ENCODE results near the gene CATSPERD.
"Not testable (repeated sequence)": the region's sequence is repeated elsewhere in the genome, so short reads cannot be mapped to it uniquely, and the experiment has no call there.

Gene CATSPERD

DNA sequence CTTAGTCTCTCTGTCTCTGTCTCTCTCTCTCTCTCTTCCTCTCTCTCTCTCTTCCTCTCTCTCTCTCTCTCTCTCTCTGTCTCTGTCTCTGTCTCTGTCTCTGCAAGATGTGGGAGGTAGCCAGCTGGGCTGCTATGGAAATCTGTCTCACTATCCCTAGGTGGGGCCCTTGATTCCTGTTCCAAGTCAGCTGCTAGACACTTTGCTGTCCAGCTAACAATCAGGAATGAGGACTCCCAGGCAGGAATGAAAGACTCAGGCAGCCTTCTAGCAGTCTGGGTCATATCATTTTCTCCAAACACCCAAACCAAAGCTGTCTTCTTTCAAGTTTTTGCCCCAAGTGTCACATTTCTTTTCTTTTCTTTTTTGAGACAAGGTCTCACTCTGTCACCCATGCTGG, 23.2 kb downstream of the CATSPERD start:
- no peak for DNase-seq

DNA sequence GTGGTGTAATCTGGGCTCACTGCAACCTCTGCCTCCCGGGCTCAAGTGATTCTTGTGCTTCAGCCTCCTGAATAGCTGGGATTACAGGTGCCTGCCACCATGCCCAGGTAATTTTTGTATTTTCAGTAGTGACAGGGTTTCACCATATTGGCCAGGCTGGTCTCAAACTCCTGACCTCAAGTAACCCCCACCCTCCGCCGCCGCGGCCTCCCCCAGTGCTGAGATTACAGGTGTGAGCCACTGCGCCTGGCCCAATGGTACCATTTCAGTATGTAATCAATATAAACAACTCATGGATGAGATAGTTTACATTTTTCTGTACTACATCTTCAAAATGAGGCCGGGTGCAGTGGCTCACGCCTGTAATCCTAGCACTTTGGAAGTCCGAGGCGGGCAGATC, 24.6 kb downstream of the CATSPERD start:
- DNase-seq: not testable (repeated sequence)

DNA sequence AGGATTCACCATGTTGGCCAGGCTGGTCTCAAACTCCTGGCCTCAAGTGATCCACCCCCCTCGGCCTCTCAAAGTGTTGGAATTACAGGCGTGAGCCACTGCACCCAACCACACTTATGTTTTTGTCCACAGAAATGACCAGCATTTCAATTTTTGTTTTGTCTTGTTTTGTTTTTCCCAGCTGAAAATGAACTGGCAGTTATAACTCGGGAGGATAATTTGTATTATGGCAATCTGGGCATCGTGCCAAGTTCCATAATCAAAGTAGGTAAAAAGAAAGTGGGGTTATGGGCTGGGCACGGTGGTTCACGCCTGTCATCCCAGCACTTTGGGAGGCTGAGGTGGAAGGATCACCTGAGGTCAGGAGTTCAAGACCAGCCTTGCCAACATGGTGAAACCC, 28.5 kb downstream of the CATSPERD start:
- DNase-seq: not testable (repeated sequence)

DNA sequence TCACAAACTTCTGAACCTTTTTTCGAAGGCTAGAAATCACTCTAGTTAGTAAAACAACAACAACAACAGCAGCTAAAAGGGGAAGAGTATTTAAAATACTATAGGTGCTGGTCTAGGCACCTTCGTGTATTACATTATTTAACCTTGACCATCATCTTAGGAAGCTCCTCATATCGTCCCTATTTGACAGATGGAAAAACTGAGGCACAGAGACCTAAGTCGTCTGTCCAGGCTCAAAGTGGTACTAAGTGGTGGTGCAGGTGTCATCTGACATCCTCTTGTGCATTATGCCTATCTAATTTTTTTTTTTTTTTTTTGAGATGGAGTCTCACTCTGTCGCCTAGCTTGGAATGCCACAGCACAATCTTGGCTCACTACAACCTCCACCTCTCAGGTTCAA, 29.1 kb downstream of the CATSPERD start:
- no peak for DNase-seq

DNA sequence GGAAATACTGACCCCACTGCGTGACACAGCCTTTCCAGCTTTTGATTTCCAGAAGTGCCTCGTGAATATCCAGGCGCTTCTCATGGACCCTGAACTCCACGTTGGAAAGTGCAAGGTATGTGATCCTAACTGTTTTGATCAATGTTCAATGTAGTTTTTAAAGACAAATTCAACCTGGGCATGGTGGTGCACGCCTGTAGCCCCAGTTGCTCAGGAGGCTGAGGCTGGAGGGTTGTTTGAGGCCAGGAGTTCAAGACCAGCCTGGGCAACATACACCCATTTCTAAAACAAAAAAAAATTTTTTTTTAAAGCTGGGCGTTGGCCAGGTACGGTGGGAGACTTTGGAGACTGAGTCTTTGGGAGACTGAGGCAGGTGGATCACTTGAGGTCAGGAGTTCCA, 31.3 kb downstream of the CATSPERD start:
- DNase-seq: no peak

DNA sequence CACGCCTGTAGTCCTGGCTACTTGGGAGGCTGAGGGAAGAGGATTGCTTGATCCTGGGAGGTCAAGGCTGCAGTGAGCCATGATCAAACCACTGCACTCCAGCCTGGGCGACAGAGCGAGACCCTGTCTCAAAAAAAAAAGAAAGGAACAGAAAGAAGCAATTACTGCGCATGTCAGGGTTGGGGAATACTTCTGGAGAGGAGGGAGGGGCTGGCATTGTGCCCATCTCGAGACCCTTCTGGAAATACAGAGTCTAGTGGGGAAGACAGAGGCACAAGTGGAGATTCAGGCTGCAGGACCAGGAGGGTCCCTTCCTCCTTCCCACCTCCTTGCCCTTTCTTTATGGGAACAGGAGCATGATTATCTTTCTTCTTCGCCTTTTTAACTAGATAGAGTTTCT, 33.3 kb downstream of the CATSPERD start:
- no peak for DNase-seq

DNA sequence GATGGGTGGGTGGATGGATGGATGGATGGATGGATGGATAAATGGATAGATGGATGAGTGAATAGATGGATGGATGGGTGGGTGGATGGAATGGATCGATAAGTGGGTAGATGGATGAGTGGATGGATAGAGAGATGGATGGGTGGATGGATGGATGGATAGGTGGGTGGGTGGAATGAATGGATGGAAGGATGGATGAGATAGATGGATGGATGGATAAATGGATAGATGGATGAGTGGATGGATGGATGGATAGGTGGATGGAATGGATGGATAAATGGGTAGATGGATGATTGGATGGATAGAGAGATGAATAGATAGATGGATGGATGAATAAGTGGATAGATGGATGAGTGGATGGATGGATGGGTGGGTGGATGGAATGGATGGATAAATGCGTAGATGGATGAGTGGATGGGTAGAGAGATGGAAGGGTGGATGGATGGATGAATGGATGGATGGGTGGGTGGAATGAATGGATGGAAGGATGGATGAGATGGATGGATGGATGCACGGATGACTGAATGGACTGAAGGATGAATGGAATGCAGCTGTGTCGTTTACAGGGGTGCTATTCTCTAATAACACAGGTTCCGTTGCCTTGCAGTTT, 42.3 kb downstream of the CATSPERD start:
- DNase-seq: no peak

DNA sequence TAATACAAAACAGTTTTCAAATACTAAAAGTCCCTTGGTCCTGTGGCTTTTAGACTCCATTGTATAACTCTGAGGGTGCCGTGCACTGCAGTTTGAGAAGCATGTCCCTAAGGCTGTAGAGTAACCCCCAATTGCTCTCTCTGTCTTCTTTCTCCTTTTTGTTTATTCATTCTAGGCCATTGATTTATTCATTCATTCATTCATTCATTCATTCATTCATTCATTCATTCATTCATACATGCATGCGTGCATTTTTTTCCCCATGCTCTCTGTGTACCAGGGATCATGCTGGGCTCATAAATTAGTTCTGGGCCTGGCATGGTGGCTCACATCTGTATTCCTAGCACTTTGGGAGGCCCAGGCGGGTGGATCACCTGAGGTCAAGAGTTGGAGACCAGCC, 44.8 kb downstream of the CATSPERD start:
- DNase-seq: no peak

DNA sequence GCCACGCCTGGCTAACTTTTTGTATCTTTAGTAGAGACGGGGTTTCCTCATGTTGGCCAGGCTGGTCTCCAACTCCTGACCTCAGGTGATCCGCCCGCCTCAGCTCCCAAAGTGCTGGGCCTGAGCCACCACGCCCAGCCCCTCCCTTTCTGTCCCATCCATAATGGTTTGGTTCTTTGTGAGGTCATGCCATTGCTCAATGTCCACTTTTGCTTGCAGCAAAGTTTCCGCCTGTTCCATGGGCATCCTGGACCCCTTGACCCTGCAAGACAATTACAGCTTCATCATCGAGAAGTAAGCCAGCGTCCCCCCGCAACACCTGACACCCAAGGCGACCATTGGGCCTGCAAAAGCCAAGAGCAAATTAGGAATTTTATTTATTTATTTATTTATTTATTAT, 47.5 kb downstream of the CATSPERD start:
- no peak for DNase-seq

DNA sequence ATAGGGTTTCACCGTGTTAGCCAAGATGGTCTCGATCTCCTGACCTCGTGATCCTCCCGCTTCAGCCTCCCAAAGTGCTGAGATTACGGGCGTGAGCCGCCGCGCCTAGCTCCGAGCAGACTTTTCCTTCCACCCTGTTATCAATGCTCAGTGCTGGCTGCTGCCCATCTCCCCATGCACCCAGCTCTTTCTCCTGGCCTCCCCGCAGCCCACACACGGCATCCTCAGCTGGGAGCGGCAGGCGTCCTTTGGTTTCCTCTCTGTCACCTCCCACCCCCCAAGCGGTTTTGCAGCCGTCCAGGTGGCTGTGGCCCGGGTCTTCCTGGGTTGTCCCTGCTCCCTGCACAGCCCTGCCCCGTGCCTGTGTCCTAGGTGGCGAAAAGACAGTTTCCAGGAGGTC, 52.0 kb downstream of the CATSPERD start:
- DNase-seq: no peak

DNA sequence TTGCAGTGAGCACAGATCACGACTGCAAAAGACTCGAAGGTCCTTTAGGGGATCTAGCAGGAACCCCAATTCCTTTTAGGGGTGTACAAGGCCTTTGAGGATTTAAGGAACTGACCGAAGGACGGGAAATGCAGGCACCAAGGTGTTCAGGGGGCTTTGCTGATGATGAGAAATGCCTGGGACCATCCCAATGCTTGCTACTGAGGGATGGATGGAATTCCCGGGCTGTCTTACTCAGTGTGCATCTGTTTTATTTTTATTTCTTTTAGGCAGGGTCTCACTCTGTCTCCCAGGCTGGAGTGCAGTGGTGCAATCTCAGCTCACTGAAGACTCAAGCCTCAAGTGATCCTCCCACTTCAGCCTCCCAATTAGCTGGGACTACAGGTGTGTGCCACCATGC, 52.8 kb downstream of the CATSPERD start:
- no peak for DNase-seq

DNA sequence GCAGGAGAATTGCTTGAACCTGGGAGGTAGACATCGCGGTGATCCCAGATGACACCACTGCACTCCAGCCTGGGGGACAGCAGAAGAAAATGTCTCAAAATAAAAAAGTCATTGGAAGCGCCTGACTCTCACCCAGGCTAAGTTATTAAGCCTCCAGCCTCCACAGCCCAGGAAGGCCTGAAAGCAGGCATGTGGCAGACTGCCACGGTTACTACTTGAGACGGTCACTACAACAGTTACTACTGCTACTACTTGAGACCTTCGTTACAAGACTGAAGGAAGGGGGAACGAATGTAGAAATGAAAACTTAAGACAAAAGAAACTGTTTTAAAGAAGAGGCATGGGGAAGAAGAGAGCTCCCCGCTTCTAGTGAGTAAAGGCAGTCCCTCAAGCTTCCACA, 54.5 kb downstream of the CATSPERD start:
- no peak for DNase-seq

DNA sequence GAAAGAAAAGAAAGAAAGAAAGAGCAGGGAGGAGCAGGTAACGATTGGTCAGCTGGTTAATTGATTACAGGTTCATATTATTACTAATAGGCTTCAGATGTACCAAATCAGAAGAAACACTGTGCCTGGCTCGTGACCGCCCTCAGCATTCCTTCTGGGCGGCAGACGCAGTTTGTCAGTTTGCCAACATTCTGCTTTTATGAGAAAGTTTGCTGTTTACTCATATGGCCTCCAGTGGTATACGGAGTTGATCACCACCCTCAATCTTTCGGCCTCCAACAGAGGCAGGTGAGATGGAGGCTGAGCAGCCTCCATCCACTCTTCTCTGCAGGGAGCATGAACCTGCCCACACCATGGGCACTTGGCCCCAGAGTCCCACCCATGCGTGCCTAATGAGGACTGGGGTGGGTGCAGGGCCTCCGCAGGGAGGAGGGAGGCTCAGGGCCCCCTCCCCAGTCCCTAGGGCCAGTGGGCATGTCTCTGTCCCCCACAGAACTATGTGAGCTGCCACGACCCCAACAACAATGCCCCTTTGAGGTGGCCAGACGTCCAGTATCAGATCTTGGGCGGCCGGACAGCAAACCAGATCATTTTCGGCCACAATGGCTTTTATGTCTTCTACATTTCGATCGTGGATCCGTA, 55.4 kb downstream of the CATSPERD start:
- no peak for DNase-seq

DNA sequence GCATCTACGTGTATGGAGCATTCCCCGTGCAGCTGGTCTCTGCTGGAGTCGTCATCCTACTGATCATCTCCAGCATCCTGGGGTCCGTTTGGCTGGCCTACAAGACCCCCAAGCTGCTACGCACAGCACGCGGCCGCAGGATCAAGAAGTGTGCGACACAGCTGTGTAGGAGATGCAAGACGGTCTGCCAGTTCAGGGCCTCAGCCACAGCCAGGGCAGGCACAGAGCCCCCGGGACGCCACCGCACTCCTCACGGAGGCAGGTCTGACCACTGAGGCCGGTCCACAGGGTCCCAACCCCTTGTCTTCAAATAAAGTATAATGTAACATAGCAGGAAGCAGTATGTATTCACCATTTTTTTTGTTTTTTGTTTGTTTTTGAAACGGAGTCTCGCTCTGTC, 58.0 kb downstream of the CATSPERD start:
- DNase-seq: no peak

DNA sequence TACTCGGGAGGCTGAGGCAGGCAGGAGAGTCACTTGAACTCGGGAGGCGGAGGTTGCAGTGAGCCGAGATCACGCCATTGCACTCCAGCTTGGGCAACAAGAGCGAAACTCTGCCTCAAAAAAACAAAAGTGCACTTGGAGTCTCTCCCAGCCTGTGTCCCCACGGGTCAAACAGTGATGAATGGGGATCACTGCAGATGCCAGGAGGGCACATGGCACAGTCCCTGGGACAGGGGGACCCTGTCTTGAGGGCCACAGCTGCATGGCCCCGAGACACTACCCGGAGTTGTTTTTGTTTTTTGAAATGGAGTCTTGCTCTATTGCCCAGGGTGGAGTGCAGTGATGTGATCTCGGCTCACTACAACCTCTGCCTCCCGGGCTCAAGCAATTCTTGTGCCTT, 60.5 kb downstream of the CATSPERD start:
- DNase-seq: not testable (repeated sequence)

DNA sequence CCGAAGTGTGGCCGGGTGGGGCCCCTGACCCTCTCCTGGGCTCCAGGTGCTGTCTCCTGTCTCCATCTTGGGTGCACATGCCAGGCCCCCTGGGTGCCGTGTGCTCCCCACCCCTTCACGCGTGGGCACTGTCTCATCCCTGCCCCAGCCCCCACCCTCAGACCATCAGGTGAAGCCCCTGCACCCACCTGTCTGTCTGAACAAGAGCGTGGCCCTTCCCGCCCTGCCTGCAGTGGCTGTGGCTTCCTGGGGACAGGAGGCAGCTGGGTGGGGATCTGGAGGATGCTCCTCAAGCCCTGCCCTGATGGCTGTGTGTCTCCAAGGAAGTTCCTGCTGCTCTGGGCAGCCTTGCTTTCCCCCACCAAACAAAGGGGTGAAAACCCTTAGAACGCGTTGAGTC, 61.9 kb downstream of the CATSPERD start:
- DNase-seq: no peak

DNA sequence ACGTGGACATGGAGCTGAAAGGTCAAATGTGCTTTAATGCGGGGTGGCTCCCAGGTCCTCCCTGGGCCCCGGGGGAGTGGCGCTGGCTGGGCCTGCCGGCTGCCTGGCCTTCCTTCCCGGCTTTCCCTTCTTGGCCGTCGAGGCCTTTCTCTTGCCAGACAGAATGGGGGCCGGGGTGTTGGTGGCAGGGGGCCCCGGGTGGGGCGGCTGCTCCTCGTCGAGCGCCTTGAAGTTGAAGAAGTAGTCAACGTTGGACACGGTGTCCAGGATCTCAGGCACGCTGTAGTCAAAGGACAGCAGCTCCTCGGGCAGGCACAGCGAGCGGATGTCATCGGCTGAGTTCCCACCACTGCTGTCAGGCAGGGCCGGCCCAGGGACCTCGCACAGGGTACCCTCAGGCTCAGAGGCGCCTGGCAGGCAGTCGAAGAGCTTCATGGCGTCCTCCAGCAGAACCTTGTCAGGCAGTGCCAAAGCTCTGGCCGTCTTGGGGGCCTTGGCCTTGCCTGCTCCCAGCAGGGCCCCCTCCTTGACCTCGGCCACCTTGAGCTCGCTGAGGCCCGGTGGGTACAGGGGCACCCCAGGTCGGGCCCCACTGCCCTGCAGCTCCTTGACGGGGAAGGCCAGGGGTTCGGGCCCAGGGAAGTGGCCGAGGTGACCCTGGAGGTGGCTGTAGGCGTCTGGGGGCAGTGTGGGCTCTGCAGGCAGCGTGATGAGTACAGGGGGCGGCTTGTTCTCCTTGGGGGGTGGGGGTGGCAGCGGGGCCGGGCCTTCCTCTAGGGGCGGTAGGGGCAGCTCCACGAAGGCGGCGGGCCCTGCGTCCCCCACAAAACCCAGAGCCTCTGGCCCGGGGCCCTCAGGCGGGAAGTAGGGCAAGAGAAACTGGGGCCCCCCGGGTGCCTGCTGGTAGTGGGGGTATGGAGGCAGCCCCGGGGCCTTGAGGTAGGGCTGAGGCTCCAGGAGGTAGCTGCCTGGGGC, 62.8 kb downstream of the CATSPERD start:
- DNase-seq: no peak

DNA sequence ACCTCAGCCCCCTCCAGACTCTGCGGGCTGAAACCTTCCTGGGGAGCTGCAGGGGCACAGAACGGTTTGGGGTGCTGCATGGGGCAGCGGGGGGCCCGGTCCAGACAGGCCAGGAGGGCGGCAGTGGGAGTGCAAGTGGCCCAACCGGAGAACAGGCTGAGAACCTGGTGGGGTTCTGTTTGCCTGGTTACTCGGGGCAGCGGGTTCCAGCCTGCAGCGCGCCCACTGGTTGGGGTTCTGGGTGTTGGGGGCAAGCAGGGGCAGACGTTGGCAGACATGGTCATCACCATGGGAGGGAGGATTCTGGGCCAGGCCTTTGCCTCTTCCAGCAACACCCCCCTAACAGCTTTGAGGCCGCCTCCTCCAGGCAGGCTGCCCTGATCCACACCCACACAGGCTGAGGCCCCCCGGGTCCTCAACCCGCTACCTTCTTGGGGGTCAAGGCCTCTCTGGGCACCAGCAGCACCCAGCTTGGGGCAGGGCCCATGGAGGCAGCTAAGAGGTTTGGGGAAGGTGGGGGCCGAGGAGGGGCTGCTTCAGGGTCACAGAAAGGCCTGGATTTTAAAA, 64.2 kb downstream of the CATSPERD start, which contains the start of gene PRR22:
TSS of gene PRR22 (minus strand) at position 166 of the 567 bp plus-strand sequence. CDS start at position 80, 86 bp downstream.
- DNase-seq: no peak

DNA sequence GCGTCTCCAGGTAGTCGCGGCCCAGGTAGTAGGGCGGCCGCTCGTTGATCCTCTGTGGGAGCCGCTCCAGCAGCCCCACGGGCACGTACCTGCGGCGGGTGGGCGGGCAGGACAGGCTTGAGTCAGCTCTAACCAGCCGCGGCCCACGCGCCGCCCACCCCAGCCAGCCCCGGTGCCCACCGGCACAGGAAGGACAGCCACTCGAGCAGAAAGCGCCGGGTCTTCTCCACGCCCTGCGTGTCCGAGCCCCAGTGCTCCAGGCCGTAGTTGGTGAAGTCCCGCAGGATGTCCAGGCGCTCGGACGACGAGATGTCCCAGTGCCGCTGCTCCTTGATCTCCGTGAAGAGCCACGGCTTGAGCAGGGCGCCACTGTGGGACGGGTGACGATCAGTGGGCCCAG, 65.0 kb downstream of the CATSPERD start:
- no peak for DNase-seq

DNA sequence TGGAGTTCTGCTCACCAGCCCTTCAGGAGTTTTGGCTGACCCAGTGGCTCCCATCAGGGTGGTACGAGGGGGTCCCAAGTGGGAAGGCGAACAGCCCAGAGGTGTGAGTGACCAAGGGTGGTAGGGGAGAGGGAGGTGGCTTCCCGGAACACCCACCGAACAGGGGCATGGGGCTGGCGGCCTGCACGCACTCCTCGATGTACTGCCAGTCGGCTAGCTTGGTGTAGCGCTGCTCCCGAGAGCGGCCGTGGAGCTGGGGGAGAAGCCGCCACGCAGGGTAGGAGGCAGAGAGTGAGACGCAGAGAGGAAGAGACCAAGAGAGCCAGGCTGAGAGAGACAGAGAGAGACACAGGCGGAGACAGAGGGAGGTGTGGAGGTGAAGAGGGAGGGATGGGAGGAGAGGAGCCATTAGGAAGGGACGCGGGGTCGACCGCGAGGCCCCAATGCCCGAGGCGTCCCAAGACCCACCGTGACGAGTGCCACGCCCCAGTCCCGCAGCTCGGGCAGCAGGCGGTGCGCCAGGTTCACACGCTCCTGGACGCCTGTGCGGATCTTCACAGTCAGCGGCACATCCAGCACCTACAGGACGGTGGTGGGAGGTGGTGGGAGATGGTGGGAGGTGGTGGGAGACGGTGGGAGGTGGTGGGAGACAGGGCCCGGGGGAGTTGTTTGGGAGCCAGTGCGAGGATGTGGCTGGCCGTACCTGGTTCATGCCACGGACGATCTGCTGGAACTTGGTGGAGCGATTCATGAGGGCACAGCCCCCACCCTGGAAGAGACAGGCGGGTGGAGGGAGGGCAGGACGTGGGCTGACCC, 66.4 kb downstream of the CATSPERD start:
- DNase-seq: no peak

DNA sequence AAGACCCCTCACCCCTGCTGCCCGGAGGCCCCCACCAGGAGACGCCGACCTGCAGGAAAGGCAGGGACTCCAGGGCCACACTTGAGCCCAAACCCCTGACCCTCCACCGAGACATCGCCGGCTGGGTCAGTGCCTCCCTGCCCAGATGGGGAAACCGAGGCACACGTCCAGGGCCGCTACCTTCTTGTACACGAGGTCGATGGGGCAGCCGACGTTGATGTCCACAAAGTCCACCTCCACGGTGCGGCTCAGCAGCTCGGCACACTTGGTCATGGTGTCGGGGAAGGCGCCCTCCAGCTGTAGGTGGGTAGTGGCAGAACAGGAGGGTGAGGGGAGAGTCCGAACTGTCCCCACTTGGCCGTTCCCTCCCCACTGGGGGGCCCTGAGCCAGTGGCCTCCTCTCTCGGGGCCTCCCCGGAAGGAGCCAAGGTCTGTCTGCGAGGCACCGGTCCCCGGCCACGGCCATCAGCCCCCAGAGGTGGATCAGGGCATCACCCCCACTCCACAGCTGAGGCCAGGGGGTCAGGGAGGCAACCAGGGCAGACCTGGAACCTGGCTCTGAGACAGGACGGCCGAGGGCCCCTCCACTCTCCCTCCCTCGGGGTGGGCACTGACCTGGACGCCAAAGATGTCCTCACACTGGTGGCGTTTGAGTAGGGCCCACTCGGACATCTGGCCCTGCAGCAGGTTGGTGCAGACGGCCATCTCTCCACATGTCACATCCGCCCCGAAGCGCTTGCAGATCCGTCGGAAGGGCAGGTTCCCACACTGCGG, 67.2 kb downstream of the CATSPERD start:
- no peak for DNase-seq

DNA sequence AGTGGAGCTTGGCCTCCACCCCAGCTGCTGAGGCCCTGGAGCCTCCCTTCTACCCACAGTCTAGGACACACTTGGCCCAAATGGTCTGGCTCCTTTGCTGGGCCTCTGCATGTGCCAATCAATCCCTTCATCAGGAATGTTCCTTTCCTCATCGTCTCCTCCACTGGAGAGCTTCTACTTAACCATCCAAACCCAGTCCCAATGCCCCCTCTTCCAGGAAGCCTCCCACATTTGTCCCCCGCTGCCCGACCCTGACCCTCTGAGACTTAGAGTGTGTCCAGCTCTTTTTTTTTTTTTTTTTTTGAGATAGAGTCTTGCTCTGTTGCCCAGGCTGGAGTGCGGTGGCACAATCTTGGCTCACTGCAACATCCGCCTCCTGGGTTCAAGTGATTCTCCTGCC, 68.0 kb downstream of the CATSPERD start:
- no peak for DNase-seq
